DMS 273 (cell line): ENCODE measurements around the gene NEK4.
"Not testable (repeated sequence)": the region's sequence is repeated elsewhere in the genome, so short reads cannot be mapped to it uniquely, and the experiment has no call there.

Source experiments
- DNase-seq: peaks from one replicate; lab custom pipeline; 2025; ENCODE audit not compliant: unreplicated experiment; lab: John Stamatoyannopoulos, UW

NEK4 gene

GRCh38 chr3:52779837-52780585, 9.3 kb upstream of the NEK4 start:
- no peak for DNase-seq

- DNase-seq: no peak
Observed at GRCh38 chr3:52779011-52779836, 8.5 kb upstream of the NEK4 start.

DNA sequence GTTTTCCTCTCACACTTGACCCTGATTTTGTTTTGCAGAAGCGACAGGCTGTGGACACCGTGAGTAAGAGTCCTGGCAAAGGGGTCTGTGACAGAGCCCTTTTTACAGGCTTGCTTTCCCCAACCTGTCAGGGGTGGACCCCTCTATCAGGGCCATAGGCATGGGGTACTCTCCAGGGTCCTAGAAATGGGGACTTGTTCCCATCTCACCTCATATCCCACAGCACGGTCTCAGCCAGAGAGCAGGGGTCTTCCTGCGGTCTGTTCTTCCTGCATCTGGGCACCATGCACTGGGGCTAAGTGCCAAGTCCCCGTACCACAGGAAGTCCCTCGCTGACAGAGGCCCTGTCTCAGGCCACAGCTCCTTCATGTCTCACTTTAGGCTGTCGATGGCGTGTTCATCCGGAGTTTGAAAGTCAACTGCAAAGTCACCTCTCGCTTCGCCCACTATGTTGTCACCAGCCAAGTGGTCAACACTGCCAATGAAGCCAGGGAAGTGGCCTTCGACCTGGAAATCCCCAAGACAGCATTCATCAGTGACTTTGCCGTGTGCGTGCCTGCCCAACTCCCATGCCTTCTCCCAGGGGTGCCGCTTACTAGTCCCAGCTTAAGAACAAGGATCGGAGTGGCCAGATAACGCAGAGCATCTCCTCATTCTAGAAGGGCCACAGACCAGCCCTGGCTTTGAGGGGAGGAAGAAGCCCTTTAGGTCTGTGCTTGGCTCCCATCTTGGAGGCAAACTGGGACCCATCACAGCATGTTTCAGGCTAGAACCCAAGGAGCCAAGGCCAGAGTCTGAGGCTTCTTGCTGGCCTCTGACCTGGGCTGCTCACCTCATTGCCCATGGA, 7.4 kb upstream of the NEK4 start:
- DNase-seq: no peak

DNA sequence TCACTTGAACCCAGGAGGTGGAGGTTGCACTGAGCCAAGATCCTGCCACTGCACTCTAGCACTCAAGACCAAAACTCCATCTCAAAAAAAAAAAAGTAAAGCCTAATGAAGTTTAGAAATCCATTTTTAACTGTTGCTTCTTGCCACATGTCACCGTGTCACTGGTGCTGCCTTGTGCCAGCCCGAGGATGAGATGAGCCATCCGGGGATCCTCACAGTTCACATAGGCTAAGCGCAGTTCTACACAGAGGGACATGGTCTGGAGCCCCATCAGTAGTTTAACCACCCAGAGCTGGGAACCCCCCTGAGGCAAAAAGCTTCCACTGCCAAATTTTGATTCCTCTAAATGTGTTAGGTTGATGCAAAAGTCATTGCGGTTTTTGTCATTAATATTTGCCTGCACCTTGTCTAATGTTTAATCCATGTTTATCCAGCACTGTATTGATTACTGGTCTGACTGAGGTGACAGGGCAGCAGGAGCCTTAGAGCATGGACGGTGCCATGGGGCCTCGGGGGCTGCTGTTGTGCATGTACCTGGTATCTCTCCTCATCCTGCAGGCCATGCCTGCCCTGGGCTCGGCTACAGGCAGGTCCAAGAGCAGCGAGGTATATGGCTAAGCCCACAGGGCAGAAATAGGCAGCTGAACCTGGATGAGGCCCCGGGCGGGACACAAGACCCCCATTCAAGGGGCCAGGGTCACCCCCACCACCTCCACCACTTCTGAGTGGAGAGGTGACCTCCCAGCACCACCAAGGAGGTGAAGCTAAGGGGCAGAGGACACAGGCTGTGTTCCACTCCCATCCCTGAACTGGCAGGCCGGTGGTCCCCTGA, 6.6 kb upstream of the NEK4 start, which contains the start of gene ITIH1:
TSS of gene ITIH1 (plus strand) at position 473 of the 832 bp plus-strand sequence. CDS start at position 490, 17 bp downstream.
- no peak for DNase-seq

GRCh38 chr3:52776486-52776885, 5.7 kb upstream of the NEK4 start:
- DNase-seq: not testable (repeated sequence)

DNA sequence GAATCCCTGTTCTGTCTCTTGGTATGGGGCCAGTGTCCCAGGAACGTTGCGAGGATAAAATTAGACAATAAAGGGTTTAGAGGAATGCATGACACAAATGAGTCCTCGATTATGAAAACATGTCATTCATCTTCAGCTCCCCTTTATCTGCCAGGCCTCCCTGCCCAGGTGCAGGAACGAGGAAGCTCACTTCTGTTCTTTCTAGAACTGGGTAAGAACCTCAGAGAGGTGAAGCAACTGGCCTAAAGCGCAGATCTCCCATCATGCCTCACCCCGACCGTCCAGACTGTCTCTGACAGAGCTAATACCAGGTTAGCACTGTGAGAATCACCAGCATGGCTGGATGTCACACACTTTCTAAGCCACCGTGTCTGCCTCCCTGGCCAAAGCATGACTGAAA, 5.1 kb upstream of the NEK4 start:
- DNase-seq: no peak

DNA sequence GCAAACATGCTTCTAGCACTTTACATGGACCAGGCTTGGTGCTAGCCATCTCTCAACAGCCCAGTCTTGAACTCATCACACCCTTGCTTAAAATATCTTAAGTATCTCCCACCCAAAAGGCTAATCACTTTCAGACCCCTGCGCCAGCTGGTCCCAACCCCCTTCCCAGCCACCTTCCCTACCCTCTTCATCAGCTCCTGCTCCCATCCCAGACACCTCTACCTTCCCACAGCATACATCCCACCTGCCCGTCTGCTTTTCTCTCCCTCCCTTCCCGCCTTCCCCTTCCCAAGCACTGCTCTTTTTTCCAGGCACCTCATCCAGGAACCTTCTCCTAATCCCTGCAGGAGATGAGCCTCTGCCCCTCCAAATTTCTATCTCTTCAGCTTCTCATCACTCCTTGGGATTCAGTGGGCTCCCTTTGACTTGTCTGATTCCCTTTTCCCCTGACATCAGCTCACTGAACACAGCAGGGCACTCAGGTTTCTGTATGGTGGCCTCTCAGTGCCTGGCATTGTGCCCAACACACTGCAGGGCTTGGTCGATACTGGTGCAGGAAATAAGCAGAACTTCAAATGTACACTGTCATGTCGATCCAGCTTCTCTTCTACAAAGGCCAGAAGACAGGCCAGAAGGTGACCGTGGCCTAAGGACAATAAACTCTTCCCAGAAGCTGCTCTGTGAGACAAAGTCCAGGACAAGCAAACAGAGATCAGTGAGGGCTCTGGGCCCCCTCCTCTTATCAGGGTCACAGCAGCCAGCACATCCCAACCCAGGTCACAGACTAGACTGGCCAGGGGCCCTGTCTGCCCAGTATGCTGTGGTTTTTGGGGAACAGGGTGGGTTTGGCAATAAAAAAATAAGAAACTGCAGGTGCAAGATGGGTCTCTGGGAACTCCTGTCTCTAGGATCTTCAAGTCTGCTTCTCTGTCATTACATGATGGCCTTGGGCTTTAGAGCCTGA, 4.4 kb upstream of the NEK4 start:
- peak; percentile 26 for DNase-seq

GRCh38 chr3:52774066-52774713, 3.5 kb upstream of the NEK4 start:
- DNase-seq: no peak

DNA sequence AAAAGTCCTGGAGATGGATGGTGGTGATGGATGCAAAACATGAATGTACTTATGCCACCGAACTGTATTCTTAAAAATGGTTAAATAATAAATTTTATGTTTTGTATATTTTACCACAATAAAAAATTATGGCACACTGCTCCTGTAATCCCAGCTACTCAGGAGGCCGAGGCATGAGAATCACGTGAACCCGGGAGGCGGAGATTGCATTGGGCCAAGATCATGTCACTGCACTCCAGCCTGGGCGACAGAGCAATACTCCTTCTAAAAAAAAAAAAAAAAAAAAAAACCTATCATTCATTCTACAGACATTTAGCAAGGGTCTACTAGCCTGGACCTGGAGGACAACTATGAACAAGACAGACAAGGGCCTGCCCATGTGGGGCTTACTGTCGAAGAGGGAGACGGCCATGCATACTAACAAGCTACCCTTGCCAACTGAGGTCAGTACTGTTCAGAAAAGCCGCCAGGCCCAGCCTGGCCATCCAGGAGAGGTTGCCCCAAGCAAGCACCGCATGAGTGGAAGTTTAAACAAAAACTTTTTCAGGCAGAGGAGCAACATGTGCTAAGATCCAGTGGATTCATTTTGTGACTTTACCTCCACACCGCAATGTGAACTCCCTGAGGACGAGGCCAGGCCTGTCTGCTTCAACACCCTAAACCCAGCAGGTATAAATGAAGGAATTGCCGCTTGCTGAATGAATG, 2.8 kb upstream of the NEK4 start:
- no peak for DNase-seq

GRCh38 chr3:52771702-52772101, 962 bp upstream of the NEK4 start:
- no peak for DNase-seq

GRCh38 chr3:52771334-52771681, 568 bp upstream of the NEK4 start:
- DNase-seq: no peak

- peak; percentile 34 for DNase-seq
Observed at GRCh38 chr3:52769786-52770455, 819 bp downstream of the NEK4 start.

GRCh38 chr3:52763466-52763865, 7.3 kb downstream of the NEK4 start:
- DNase-seq: no peak

GRCh38 chr3:52756141-52756540, 14.6 kb downstream of the NEK4 start:
- no peak for DNase-seq

DNA sequence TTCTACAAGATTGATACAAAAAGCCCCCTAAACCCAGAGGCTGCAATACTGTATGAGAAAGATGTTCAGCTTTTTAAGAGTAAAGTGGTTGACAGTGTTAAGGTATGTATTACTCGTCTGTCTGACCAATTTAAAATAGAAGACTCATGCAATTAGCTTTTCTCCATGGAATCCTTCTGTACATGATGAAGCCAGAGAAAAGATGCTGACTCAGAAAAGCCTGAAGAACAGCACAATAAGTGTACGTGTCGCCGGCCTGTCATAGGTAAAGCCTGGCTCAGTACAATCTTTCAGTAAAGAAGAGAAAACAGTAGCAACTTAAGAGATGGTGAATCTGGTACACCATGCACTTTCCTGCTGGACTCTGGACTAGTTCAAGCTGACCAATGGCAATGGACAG, 16.4 kb downstream of the NEK4 start:
- DNase-seq: no peak

DNA sequence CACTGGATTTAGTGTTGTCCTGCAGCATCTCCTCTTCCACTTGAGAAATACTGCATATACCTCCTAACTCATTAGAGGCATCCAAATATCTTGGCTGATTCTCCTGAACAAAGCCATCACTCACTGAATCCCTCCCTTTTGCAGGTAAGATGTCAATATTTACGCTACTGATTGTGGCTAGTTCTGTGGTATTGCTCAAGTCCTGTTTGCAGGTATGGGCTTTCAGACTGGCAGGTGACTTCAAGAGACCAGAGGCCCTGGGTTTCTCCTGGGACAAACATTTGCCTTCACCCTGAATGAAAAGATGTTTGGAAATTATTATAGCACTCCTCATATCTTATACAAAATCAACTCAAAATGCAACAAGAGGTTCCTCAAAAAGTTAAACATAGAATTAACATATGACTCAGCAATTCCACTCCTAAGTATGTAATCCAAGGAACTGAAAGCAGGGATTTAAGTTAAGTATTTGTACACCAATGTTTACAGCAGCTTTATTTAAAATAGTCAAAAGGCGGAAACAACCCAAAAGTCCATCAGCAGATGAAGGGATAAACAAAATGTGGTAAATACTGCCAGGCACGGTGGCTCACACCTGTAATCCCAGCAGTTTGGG, 18.6 kb downstream of the NEK4 start:
- DNase-seq: no peak

GRCh38 chr3:52743721-52744120, 27.0 kb downstream of the NEK4 start:
- no peak for DNase-seq
